Measurements from ENCODE around the gene IFIT1. TPM values are rescaled to one million over a fixed set of nuclear protein-coding genes. Genes with fewer than 3 reads are reported as not detected.
"Not testable (repeated sequence)": the region's sequence is repeated elsewhere in the genome, so short reads cannot be mapped to it uniquely, and the experiment has no call there.

Gene IFIT1
- polyA plus RNA-seq, 1 experiment: 32.8 TPM

- TF ChIP-seq CTCF (IDR thresholded peaks at IDR 0.05; ENCODE audit: low read depth, low read length): no peak
- POLR2A ChIA-PET: no interaction called here
- DNase-seq (ENCODE audit: low read depth, low spot score): no peak
- CTCF ChIA-PET: interaction anchor here (0.6 kb wide), 1 partner anchor 49 kb away, joined by 3 read pairs; no protein-coding TSS in a partner anchor
- Histone ChIP-seq H3K27me3 (ENCODE audit: control insufficient read depth, insufficient read depth, low read length) (no peaks in the 10 kb centered on the region), H3K27ac (ENCODE audit: low read depth, low read length) (no peak overlapping the region), H3K9me3 (ENCODE audit: control insufficient read depth, insufficient read depth, low read length) (peaks cover 5% of the 10 kb centered on the region), H3K4me3 (ENCODE audit: low read depth, low read length) (no peak overlapping the region)
These were observed 49.9 kb downstream of the IFIT1 start for GRCh38 chr10:89442289-89442688.

- DNase-seq (ENCODE audit: low read depth, low spot score); H3K9me3 ChIP-seq (ENCODE audit: control insufficient read depth, insufficient read depth, low read length); H3K27ac ChIP-seq (ENCODE audit: low read depth, low read length); CTCF ChIA-PET; H3K27me3 ChIP-seq (ENCODE audit: control insufficient read depth, insufficient read depth, low read length); POLR2A ChIA-PET; H3K4me3 ChIP-seq (ENCODE audit: low read depth, low read length): not testable (repeated sequence)
These were observed 52.4 kb downstream of the IFIT1 start for GRCh38 chr10:89444819-89445218.

- H3K27me3 ChIP-seq (ENCODE audit: control insufficient read depth, insufficient read depth, low read length): no peaks in the 10 kb centered on the region
- ChIA-PET POLR2A (no interaction called here), CTCF (no interaction called here)
- DNase-seq (ENCODE audit: low read depth, low spot score): no peak
- H3K9me3 ChIP-seq (ENCODE audit: control insufficient read depth, insufficient read depth, low read length): no peaks in the 10 kb centered on the region
- no peak for TF ChIP-seq CTCF (IDR thresholded peaks at IDR 0.05; ENCODE audit: low read depth, low read length)
- H3K4me3 ChIP-seq (ENCODE audit: low read depth, low read length): no peak overlapping the region
- no peak overlapping the region for H3K27ac ChIP-seq (ENCODE audit: low read depth, low read length)
These were observed 58.5 kb downstream of the IFIT1 start for GRCh38 chr10:89450901-89451300.

- POLR2A ChIA-PET: no interaction called here
- CTCF ChIA-PET: interaction anchor here (0.6 kb wide), 1 partner anchor 84 kb away, joined by 4 read pairs; no protein-coding TSS in a partner anchor
- Histone ChIP-seq H3K4me3 (ENCODE audit: low read depth, low read length) (no peak overlapping the region), H3K27me3 (ENCODE audit: control insufficient read depth, insufficient read depth, low read length) (no peaks in the 10 kb centered on the region), H3K9me3 (ENCODE audit: control insufficient read depth, insufficient read depth, low read length) (no peaks in the 10 kb centered on the region), H3K27ac (ENCODE audit: low read depth, low read length) (no peak overlapping the region)
- no peak for TF ChIP-seq CTCF (IDR thresholded peaks at IDR 0.05; ENCODE audit: low read depth, low read length)
- no peak for DNase-seq (ENCODE audit: low read depth, low spot score)
These were observed 59.8 kb downstream of the IFIT1 start for GRCh38 chr10:89452193-89452592.

- no peaks in the 10 kb centered on the region for H3K27me3 ChIP-seq (ENCODE audit: control insufficient read depth, insufficient read depth, low read length)
- ChIA-PET POLR2A (no interaction called here), CTCF (no interaction called here)
- no peak for DNase-seq (ENCODE audit: low read depth, low spot score)
- no peak for TF ChIP-seq CTCF (IDR thresholded peaks at IDR 0.05; ENCODE audit: low read depth, low read length)
- no peaks in the 10 kb centered on the region for H3K9me3 ChIP-seq (ENCODE audit: control insufficient read depth, insufficient read depth, low read length)
- no peak overlapping the region for H3K4me3 ChIP-seq (ENCODE audit: low read depth, low read length)
- H3K27ac ChIP-seq (ENCODE audit: low read depth, low read length): no peak overlapping the region
These were observed 62.3 kb downstream of the IFIT1 start for GRCh38 chr10:89454561-89455347.

Other genes starting within 250 kb of the IFIT1 start
- gene CH25H, start 185.3 kb upstream of the IFIT1 start, polyA plus RNA-seq (2011; rRNA removed): 0.71 and 1.1 TPM in 2 replicates
- 48.8 and 51.6 TPM in 2 replicates for gene LIPA, start 140.8 kb upstream of the IFIT1 start, polyA plus RNA-seq (2011; rRNA removed)
- gene IFIT2, start 90.6 kb upstream of the IFIT1 start, polyA plus RNA-seq (2011; rRNA removed): 2.9 and 3.8 TPM in 2 replicates
- gene IFIT3, start 64.6 kb upstream of the IFIT1 start, polyA plus RNA-seq (2011; rRNA removed): 6.3 and 8.7 TPM in 2 replicates
- not detected in 2 replicates for gene IFIT1B, start 14.6 kb upstream of the IFIT1 start, polyA plus RNA-seq (2011; rRNA removed)
- 11.2 and 14.9 TPM in 2 replicates for gene IFIT5, start 21.9 kb downstream of the IFIT1 start, polyA plus RNA-seq (2011; rRNA removed)
- 1.3 and 1.5 TPM in 2 replicates for gene SLC16A12, start 143.0 kb downstream of the IFIT1 start, polyA plus RNA-seq (2011; rRNA removed)